Measurements from ENCODE around the gene CEP104. TPM values are rescaled to one million over a fixed set of nuclear protein-coding genes. Genes with fewer than 3 reads are reported as not detected.

The CEP104 gene
- total and polyA plus RNA-seq, 9 of the 15 experiments (the other 6 are each of a cell fraction or from before 2014, with no cell fraction given): 11.2 to 63.4 (median 42.6) TPM

DNA sequence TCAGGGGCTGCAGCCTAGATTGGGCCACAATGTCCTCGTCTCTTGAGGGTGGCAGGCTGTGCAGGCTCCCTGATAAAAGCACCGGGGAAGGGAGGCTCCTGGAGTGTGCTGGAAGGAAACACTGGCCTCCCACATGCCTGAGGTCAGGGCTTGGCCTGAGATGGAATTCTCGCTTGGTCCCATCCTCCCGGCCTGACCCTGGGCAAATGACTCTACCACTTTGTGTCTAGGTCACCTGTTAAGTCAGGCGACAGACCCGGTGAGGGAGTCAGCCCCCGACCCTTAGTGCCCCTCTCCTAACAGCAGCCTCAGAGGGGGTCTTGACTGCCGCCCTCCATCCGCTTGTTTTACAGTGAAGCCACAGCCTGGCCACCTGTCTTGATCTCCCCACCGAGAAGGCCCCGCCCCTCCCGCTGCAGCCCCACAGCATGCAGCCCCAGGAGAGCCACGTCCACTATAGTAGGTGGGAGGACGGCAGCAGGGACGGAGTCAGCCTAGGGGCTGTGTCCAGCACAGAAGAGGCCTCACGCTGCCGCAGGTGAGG is 82.0 kb downstream of the CEP104 start (continued):
- TF ChIP-seq TCF7L2 (IDR thresholded peaks at IDR 0.05; ENCODE audit: low read depth, low read length) (no peak), CREBBP (IDR thresholded peaks at IDR 0.05; ENCODE audit: low read depth, low read length) (no peak), POLR2H (tag; IDR thresholded peaks at IDR 0.05; ENCODE audit: low read depth) (no peak), RAD21 (CRISPR knock-in tag; conservative IDR thresholded peaks at IDR 0.05 in 1 of 2, IDR thresholded peaks at IDR 0.05 in 1 of 2) (peak in 1 of 2 experiments; percentile 18; a peak in 3 of 4 replicates), HDAC6 (IDR thresholded peaks at IDR 0.05; ENCODE audit: low read depth, low read length) (no peak), ZNF696 (CRISPR knock-in tag; conservative IDR thresholded peaks at IDR 0.05) (no peak), PTTG1 (tag; IDR thresholded peaks at IDR 0.05; ENCODE audit: low read depth) (no peak), NFE2L1 (tag; IDR thresholded peaks at IDR 0.05; ENCODE audit: borderline replicate concordance, low read depth) (no peak), NFRKB (IDR thresholded peaks at IDR 0.05; ENCODE audit: low read depth) (no peak; the same call in 1 of the 2 replicates)
- TF ChIP-seq, protein P1, sequence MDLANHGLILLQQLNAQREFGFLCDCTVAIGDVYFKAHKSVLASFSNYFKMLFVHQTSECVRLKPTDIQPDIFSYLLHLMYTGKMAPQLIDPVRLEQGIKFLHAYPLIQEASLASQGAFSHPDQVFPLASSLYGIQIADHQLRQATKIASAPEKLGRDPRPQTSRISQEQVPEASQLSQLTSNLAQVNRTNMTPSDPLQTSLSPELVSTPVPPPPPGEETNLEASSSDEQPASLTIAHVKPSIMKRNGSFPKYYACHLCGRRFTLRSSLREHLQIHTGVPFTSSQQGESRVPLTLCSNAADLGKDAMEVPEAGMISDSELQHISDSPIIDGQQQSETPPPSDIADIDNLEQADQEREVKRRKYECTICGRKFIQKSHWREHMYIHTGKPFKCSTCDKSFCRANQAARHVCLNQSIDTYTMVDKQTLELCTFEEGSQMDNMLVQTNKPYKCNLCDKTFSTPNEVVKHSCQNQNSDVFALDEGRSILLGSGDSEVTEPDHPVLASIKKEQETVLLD (IDR thresholded peaks at IDR 0.05): peak; percentile 53
- TF ChIP-seq, protein P2, sequence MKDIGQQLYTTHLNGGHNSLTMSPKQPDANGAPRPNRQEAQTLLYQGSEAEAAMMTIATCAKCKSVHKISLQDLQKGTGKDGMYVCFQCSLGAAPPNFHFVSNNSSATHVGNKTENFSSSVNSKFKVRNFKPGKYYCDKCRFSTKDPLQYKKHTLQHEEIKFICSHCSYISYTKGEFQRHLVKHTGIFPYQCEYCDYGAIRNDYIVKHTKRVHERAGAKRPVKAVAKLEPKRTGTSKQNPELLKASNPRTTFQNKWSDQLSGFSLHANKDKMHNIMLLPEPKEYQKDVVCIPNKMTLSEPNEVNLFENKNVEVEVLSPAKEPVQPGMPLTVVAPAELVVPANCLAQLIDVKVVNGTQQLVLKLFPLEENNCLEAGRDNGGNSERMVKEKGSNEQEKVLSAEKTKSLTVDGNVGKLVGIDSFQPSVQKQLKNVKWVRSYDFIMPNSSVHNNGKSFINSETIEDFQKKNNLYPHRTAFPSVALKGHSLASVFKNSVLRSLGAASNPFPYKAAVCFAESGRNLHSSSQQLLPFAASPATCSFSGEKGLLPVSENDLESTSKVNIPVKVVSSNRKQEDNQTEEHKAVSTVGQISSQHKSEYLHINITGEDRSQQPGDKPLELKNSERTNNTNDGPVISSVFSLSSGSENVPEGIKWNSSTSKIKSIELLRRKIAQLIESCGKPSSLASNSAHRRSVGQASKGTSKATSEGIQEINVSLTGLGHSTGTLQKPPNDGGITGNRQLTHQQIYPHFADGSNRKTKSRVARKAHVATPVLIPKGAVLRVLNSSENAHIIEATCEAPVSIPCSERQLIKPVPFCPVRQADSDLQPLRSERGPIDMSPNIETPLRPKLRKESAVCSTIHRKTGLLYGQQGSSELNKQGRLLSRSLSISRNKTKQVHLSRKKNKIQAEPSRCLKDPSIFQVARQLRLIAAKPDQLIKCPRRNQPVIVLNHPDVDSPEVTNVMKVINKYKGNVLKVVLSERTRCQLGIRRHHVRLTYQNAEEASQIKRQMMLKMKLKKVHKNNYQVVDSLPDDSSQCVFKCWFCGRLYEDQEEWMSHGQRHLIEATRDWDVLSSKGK (CRISPR knock-in tag; IDR thresholded peaks at IDR 0.05): no peak
- TF ChIP-seq, protein P3, sequence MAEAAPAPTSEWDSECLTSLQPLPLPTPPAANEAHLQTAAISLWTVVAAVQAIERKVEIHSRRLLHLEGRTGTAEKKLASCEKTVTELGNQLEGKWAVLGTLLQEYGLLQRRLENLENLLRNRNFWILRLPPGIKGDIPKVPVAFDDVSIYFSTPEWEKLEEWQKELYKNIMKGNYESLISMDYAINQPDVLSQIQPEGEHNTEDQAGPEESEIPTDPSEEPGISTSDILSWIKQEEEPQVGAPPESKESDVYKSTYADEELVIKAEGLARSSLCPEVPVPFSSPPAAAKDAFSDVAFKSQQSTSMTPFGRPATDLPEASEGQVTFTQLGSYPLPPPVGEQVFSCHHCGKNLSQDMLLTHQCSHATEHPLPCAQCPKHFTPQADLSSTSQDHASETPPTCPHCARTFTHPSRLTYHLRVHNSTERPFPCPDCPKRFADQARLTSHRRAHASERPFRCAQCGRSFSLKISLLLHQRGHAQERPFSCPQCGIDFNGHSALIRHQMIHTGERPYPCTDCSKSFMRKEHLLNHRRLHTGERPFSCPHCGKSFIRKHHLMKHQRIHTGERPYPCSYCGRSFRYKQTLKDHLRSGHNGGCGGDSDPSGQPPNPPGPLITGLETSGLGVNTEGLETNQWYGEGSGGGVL (CRISPR knock-in tag; IDR thresholded peaks at IDR 0.05): no peak
- TF ChIP-seq, protein P4, sequence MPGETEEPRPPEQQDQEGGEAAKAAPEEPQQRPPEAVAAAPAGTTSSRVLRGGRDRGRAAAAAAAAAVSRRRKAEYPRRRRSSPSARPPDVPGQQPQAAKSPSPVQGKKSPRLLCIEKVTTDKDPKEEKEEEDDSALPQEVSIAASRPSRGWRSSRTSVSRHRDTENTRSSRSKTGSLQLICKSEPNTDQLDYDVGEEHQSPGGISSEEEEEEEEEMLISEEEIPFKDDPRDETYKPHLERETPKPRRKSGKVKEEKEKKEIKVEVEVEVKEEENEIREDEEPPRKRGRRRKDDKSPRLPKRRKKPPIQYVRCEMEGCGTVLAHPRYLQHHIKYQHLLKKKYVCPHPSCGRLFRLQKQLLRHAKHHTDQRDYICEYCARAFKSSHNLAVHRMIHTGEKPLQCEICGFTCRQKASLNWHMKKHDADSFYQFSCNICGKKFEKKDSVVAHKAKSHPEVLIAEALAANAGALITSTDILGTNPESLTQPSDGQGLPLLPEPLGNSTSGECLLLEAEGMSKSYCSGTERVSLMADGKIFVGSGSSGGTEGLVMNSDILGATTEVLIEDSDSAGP (CRISPR knock-in tag; IDR thresholded peaks at IDR 0.05): no peak
- TF ChIP-seq, protein P5, sequence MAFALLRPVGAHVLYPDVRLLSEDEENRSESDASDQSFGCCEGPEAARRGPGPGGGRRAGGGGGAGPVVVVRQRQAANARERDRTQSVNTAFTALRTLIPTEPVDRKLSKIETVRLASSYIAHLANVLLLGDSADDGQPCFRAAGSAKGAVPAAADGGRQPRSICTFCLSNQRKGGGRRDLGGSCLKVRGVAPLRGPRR (CRISPR knock-in tag; IDR thresholded peaks at IDR 0.05): no peak
- TF ChIP-seq, protein P6, sequence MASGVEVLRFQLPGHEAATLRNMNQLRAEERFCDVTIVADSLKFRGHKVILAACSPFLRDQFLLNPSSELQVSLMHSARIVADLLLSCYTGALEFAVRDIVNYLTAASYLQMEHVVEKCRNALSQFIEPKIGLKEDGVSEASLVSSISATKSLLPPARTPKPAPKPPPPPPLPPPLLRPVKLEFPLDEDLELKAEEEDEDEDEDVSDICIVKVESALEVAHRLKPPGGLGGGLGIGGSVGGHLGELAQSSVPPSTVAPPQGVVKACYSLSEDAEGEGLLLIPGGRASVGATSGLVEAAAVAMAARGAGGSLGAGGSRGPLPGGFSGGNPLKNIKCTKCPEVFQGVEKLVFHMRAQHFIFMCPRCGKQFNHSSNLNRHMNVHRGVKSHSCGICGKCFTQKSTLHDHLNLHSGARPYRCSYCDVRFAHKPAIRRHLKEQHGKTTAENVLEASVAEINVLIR (CRISPR knock-in tag; IDR thresholded peaks at IDR 0.05): no peak
- TF ChIP-seq, protein P7, sequence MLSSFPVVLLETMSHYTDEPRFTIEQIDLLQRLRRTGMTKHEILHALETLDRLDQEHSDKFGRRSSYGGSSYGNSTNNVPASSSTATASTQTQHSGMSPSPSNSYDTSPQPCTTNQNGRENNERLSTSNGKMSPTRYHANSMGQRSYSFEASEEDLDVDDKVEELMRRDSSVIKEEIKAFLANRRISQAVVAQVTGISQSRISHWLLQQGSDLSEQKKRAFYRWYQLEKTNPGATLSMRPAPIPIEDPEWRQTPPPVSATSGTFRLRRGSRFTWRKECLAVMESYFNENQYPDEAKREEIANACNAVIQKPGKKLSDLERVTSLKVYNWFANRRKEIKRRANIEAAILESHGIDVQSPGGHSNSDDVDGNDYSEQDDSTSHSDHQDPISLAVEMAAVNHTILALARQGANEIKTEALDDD (IDR thresholded peaks at IDR 0.05): no peak
